K562 (cell line): ENCODE results near the gene RTL1. TPM values are rescaled to one million over a fixed set of nuclear protein-coding genes. Genes with fewer than 3 reads are reported as not detected.
A peak's percentile ranks its signal among the peaks of the same experiment; 100 is the strongest.

Source experiments
- BRF1 ChIP-seq: IDR thresholded peaks from 3 replicates; pipeline ENCODE4 v1.6.1; 2011; ENCODE audit warnings: borderline replicate concordance, mild to moderate bottlenecking; ENCODE audit not compliant: insufficient read length; ENCODE audit errors: extremely low read depth
- CCNT2 ChIP-seq: IDR thresholded peaks from 2 replicates; pipeline ENCODE4 v1.6.1; 2011; ENCODE audit warnings: borderline replicate concordance, low read depth, mild to moderate bottlenecking, moderate library complexity, mixed read lengths, low read length; ENCODE audit not compliant: insufficient read length; ENCODE audit errors: extremely low read depth
- COPS2 ChIP-seq: fragments of 450-650 bp; conservative IDR thresholded peaks from 2 replicates; pipeline ENCODE4 v1.6.1; 2016; ENCODE audit warnings: mild to moderate bottlenecking, moderate library complexity
- KLF6 ChIP-seq: fragments of 250-450 bp; sonication (Bioruptor Pico); IDR thresholded peaks from 2 replicates; pipeline ENCODE4 v1.4.0; 2020; ENCODE audit warnings: mild to moderate bottlenecking, moderate library complexity, borderline replicate concordance
- MTA2 ChIP-seq: fragments of 450-650 bp; IDR thresholded peaks from 2 replicates; pipeline ENCODE4 v1.6.1; 2016; ENCODE audit warnings: low read depth
- PBX2 ChIP-seq, 2 experiments: IDR thresholded peaks in 1 of 2; conservative IDR thresholded peaks in 1 of 2; 2 replicates each; pipeline ENCODE4 v1.6.1; 2016; ENCODE audit warnings: low read depth in 2 of 2, mild to moderate bottlenecking in 1 of 2, missing compliant biosample characterization in 1 of 2, missing genetic modification characterization in 1 of 2, moderate library complexity in 1 of 2
- SNIP1 ChIP-seq: fragments of 450-650 bp; IDR thresholded peaks from 2 replicates; pipeline ENCODE4 v1.7.1; 2017; ENCODE audit warnings: low read depth, mild to moderate bottlenecking
- STAG1 ChIP-seq: sonication (generic); formaldehyde crosslinking; IDR thresholded peaks from 2 replicates; pipeline ENCODE4 v1.5.0; 2020; ENCODE audit warnings: missing genetic modification reagents, borderline replicate concordance
- XRCC5 ChIP-seq: fragments of 200-400 bp; formaldehyde crosslinking; IDR thresholded peaks from 2 replicates; pipeline ENCODE4 v1.6.1; 2017; ENCODE audit warnings: low read depth, mild to moderate bottlenecking, low read length
- ZBTB7A ChIP-seq: IDR thresholded peaks from 2 replicates; pipeline ENCODE4 v1.6.1; 2011; ENCODE audit warnings: low read depth, mild to moderate bottlenecking, low read length, moderate library complexity, borderline replicate concordance; ENCODE audit not compliant: control insufficient read depth
- ZNF699 ChIP-seq: fragments of 250-450 bp; sonication (Bioruptor Pico); IDR thresholded peaks from 2 replicates; pipeline ENCODE4 v1.8.0; 2021; ENCODE audit warnings: mild to moderate bottlenecking, moderate library complexity; ENCODE audit not compliant: insufficient replicate concordance
- polyA plus RNA-seq, 8 experiments: library from polyadenylated mRNA; depleted of rRNA in 4 of 8; stranded (reverse) in 5 of 8; unstranded in 3 of 8; fragments of >200 nt; fragmentation: Nextera tagmentation in 2 of 8; fragmentation: Illumina TruSeq in 1 of 8; extraction: Ambion mirVana in 2 of 8; extraction: Trizol in 1 of 8; gene quantifications; 2 replicates each; pipeline versions ENCODE4 v1.2.1 to v1.2.3, GENCODE V29; 2011 to 2014; ENCODE audit warnings: inconsistent platforms in 1 of 8, missing spikeins in 1 of 8
- total RNA-seq, 7 experiments: library from RNA; depleted of rRNA in 6 of 7; stranded (reverse); fragments of >200 nt in 6 of 7; fragmentation: Illumina TruSeq in 2 of 7; extraction: Trizol in 2 of 7; gene quantifications; 2 replicates each; pipeline versions ENCODE4 v1.2.1 to v1.2.3, GENCODE V29; 2011 to 2021; ENCODE audit warnings: low replicate concordance in 1 of 7
- TF ChIP-seq, protein P1 (sequence below), 2 experiments: fragments of 450-650 bp in 1 of 2; IDR thresholded peaks; 2 replicates each; pipeline ENCODE4 v1.6.1; 2011 to 2017; ENCODE audit warnings: low read depth in 2 of 2, antibody characterized with exemption in 1 of 2, borderline replicate concordance in 1 of 2, low read length in 1 of 2, mild to moderate bottlenecking in 1 of 2, mixed read lengths in 1 of 2; ENCODE audit not compliant: control insufficient read depth in 1 of 2
- TF ChIP-seq, protein P2 (sequence below): sonication (generic); formaldehyde crosslinking; IDR thresholded peaks from 2 replicates; pipeline ENCODE4 v1.8.1; 2022; ENCODE audit warnings: missing genetic modification reagents
- TF ChIP-seq, protein P3 (sequence below): fragments of 450-650 bp; IDR thresholded peaks from 2 replicates; pipeline ENCODE4 v1.7.0; 2016; ENCODE audit warnings: borderline replicate concordance

The RTL1 gene
- total and polyA plus RNA-seq, 9 of the 15 experiments (the other 6 are each of a cell fraction or from before 2014, with no cell fraction given) = not detected

DNA sequence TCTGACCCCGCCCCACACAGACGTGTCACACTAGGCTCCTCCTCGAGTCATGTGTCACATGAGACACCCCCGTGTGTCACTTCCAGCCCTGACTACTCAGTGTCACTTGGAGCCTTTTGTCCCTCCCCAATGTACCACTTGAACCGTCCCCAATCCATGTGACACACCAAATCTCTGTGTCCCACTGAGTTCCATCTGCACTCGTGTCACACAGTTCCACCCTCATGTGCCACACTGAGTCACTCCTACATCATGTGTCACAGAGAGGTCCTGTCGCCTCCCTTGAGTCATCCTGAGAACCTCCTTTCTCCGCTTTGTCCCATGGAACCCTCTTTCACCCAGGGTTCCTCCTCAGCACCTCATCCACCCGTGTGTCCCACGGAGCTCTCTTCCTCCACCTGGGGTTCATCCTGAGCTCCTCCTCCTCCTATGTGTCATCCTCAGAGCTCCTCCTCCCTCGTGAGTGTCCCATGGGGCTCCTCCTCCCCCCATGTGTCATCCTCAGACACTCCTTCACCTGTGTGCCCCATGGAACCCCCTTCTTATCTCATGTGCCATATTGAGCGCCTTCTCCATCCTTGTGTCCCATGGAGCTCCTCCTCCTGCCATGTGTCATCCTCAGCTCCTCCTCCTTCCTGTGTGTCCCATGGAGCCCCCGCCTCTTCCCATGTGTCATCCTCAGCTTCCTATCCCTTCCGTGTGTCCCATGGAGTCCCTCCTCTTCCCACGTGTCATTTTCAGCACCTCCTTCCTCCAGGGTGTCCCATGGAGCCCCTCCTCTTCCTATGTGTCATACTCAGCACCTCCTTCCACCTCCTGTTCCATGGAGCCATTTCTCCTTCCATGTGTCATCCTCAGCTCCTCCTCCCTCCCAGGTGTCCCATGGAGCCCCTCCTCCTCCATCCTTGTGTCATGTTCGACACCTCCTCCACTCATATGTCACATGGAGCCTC, 32.0 kb downstream of the RTL1 start (continued):
- TF ChIP-seq, protein P1, sequence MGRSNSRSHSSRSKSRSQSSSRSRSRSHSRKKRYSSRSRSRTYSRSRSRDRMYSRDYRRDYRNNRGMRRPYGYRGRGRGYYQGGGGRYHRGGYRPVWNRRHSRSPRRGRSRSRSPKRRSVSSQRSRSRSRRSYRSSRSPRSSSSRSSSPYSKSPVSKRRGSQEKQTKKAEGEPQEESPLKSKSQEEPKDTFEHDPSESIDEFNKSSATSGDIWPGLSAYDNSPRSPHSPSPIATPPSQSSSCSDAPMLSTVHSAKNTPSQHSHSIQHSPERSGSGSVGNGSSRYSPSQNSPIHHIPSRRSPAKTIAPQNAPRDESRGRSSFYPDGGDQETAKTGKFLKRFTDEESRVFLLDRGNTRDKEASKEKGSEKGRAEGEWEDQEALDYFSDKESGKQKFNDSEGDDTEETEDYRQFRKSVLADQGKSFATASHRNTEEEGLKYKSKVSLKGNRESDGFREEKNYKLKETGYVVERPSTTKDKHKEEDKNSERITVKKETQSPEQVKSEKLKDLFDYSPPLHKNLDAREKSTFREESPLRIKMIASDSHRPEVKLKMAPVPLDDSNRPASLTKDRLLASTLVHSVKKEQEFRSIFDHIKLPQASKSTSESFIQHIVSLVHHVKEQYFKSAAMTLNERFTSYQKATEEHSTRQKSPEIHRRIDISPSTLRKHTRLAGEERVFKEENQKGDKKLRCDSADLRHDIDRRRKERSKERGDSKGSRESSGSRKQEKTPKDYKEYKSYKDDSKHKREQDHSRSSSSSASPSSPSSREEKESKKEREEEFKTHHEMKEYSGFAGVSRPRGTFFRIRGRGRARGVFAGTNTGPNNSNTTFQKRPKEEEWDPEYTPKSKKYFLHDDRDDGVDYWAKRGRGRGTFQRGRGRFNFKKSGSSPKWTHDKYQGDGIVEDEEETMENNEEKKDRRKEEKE (IDR thresholded peaks at IDR 0.05; ENCODE audit: borderline replicate concordance in 1 of 2, control insufficient read depth in 1 of 2, low read depth in 2 of 2, low read length in 1 of 2) = no peak
- TF ChIP-seq XRCC5 (no peak), SNIP1 (no peak), BRF1 (no peak), ZNF699 (CRISPR knock-in tag) (no peak), CCNT2 (no peak), COPS2 (no peak), KLF6 (CRISPR knock-in tag) (no peak), PBX2 (CRISPR knock-in tag; IDR thresholded peaks at IDR 0.05; ENCODE audit: low read depth) (no peak), PBX2 (tag; conservative IDR thresholded peaks at IDR 0.05; ENCODE audit: low read depth) (no peak), STAG1 (CRISPR knock-in tag) (no peak), ZBTB7A (no peak), MTA2 (peak; percentile 74)
- TF ChIP-seq, protein P2, sequence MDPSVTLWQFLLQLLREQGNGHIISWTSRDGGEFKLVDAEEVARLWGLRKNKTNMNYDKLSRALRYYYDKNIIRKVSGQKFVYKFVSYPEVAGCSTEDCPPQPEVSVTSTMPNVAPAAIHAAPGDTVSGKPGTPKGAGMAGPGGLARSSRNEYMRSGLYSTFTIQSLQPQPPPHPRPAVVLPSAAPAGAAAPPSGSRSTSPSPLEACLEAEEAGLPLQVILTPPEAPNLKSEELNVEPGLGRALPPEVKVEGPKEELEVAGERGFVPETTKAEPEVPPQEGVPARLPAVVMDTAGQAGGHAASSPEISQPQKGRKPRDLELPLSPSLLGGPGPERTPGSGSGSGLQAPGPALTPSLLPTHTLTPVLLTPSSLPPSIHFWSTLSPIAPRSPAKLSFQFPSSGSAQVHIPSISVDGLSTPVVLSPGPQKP = no peak
- TF ChIP-seq, protein P3, sequence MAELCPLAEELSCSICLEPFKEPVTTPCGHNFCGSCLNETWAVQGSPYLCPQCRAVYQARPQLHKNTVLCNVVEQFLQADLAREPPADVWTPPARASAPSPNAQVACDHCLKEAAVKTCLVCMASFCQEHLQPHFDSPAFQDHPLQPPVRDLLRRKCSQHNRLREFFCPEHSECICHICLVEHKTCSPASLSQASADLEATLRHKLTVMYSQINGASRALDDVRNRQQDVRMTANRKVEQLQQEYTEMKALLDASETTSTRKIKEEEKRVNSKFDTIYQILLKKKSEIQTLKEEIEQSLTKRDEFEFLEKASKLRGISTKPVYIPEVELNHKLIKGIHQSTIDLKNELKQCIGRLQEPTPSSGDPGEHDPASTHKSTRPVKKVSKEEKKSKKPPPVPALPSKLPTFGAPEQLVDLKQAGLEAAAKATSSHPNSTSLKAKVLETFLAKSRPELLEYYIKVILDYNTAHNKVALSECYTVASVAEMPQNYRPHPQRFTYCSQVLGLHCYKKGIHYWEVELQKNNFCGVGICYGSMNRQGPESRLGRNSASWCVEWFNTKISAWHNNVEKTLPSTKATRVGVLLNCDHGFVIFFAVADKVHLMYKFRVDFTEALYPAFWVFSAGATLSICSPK = no peak
